K562 (cell line): ENCODE measurements around the gene FAM151A. TPM values are rescaled to one million over a fixed set of nuclear protein-coding genes. Genes with fewer than 3 reads are reported as not detected.
A peak's percentile ranks its signal among the peaks of the same experiment; 100 is the strongest.

ENCODE experiments used
- ATAC-seq: fragments of 200-7000 bp; cut with Tn5 transposase; 3 replicates; pipeline ENCODE4 v1.9.1; 2020; ENCODE audit warnings: moderate library complexity
- BruUV-seq: library from RNA; stranded (reverse); fragments of 400-500 nt; replicated peaks from 2 replicates; lab custom pipeline; 2021; lab: Mats Ljungman, UMichigan
- CTCF ChIA-PET: fragments of 300-600 bp; formaldehyde crosslinking; extraction: SDS; loops from one replicate; lab custom pipeline; 2021; ENCODE audit warnings: low intra/inter-chr PET ratio; lab: Yijun Ruan, JAX
- POLR2A ChIA-PET: fragments of 300-600, 350-650 bp; sonication (Branson Sonifier 250); formaldehyde crosslinking; extraction: SDS; loops from one replicate; lab custom pipeline; 2021; ENCODE audit warnings: antibody characterized with exemption, inconsistent platforms; lab: Yijun Ruan, JAX
- DNase-seq, 4 experiments: peaks; one replicate each; pipeline versions ENCODE4 v3.0.0 to v3.0.0-alpha.2; 2011 to 2018; ENCODE audit warnings: low spot score in 3 of 4, mixed read lengths in 3 of 4; ENCODE audit errors: extremely low read depth in 1 of 4
- FAIRE-seq: peaks from 2 replicates; lab custom pipeline; 2011; peaks lifted over from hg19 to GRCh38; lab: Jason Lieb, UNC
- H2AFZ ChIP-seq: 2 replicates; pipeline ENCODE4 v1.6.0; 2011; ENCODE audit warnings: low read depth, low read length, control low read depth, inconsistent platforms
- H3K27ac ChIP-seq: fragments of 200-600 bp; 3 replicates; pipeline ENCODE4 v1.8.0; 2011; ENCODE audit warnings: low read depth, mild to moderate bottlenecking, control low read depth, inconsistent platforms, low read length, moderate library complexity, mixed read lengths; ENCODE audit errors: extremely low read depth
- H3K27me3 ChIP-seq, 2 experiments: fragments of 300-600 bp in 1 of 2; 2 replicates in 1 of 2; 3 replicates in 1 of 2; pipeline versions ENCODE4 v1.6.0 to v1.8.0; 2011; ENCODE audit warnings: inconsistent platforms in 2 of 2, low read length in 2 of 2, mild to moderate bottlenecking in 1 of 2, mixed read lengths in 1 of 2, moderate library complexity in 1 of 2; ENCODE audit not compliant: control insufficient read depth in 2 of 2, insufficient read depth in 2 of 2
- H3K36me3 ChIP-seq: fragments of 300-600 bp; 3 replicates; pipeline ENCODE4 v1.8.0; 2011; ENCODE audit warnings: mild to moderate bottlenecking, low read length, inconsistent platforms; ENCODE audit not compliant: control insufficient read depth, insufficient read depth
- H3K4me1 ChIP-seq, 2 experiments: fragments of 200-600 bp in 1 of 2; replicated peaks in 1 of 2; 2 replicates in 1 of 2; 3 replicates in 1 of 2; pipeline versions ENCODE4 v1.5.1 to v1.8.0; 2011; ENCODE audit warnings: inconsistent platforms in 2 of 2, low read length in 2 of 2, mild to moderate bottlenecking in 1 of 2, mixed read lengths in 1 of 2, moderate library complexity in 1 of 2; ENCODE audit not compliant: control insufficient read depth in 2 of 2, insufficient read depth in 2 of 2
- H3K4me2 ChIP-seq: 2 replicates; pipeline ENCODE4 v1.6.1; 2011; ENCODE audit warnings: low read length, control low read depth, inconsistent platforms, mixed read lengths; ENCODE audit not compliant: insufficient read depth
- H3K4me3 ChIP-seq: fragments of 200-600 bp; sonication (generic), shearing (Covaris generic); 2 replicates; pipeline ENCODE4 v1.5.1; 2016; ENCODE audit warnings: control low read depth, inconsistent platforms
- H3K79me2 ChIP-seq: fragments of 200-600 bp; 3 replicates; pipeline ENCODE4 v1.8.0; 2011; ENCODE audit warnings: low read length, inconsistent platforms; ENCODE audit not compliant: control insufficient read depth, insufficient read depth
- H3K9ac ChIP-seq, 2 experiments: 2 replicates each; pipeline versions ENCODE4 v1.6.0 to v1.6.1; 2011; ENCODE audit warnings: low read depth in 2 of 2, low read length in 2 of 2, control low read depth in 1 of 2, inconsistent platforms in 1 of 2, mild to moderate bottlenecking in 1 of 2, mixed read lengths in 1 of 2; ENCODE audit not compliant: insufficient read depth in 1 of 2
- H3K9me1 ChIP-seq: one replicate; pipeline ENCODE4 v1.6.0; 2011; ENCODE audit warnings: inconsistent platforms, mild to moderate bottlenecking, low read length, moderate library complexity; ENCODE audit not compliant: control insufficient read depth, insufficient read depth
- H3K9me3 ChIP-seq: replicated peaks from 2 replicates; pipeline ENCODE4 v1.5.1; 2011; ENCODE audit warnings: low read depth, low read length, inconsistent platforms; ENCODE audit not compliant: control insufficient read depth, insufficient read depth
- H4K20me1 ChIP-seq: replicated peaks from 2 replicates; pipeline ENCODE4 v1.6.1; 2011; ENCODE audit warnings: low read length, inconsistent platforms, mixed read lengths; ENCODE audit not compliant: control insufficient read depth, insufficient read depth
- CEBPB ChIP-seq: fragments of 450-650 bp; IDR thresholded peaks from 2 replicates; pipeline ENCODE4 v1.6.1; 2016; ENCODE audit warnings: missing genetic modification characterization, missing compliant biosample characterization
- CEBPG ChIP-seq, 3 experiments: fragments of 200-800 bp in 1 of 3; sonication (Bioruptor generic) in 1 of 3; sonication (generic) in 1 of 3; formaldehyde crosslinking in 1 of 3; IDR thresholded peaks in 2 of 3; conservative IDR thresholded peaks in 1 of 3; 2 replicates each; pipeline versions ENCODE4 v1.6.1 to v1.8.0; 2016 to 2022; ENCODE audit warnings: missing compliant biosample characterization in 2 of 3, missing genetic modification characterization in 2 of 3, mild to moderate bottlenecking in 1 of 3, missing genetic modification reagents in 1 of 3
- PTTG1 ChIP-seq: fragments of 450-650 bp; IDR thresholded peaks from 2 replicates; pipeline ENCODE4 v1.6.1; 2016; ENCODE audit warnings: low read depth, mild to moderate bottlenecking, missing genetic modification characterization, missing compliant biosample characterization
- RBM25 ChIP-seq: fragments of 200-400 bp; formaldehyde crosslinking; IDR thresholded peaks from 2 replicates; pipeline ENCODE4 v1.6.1; 2018; ENCODE audit warnings: low read length, low read depth, moderate library complexity; ENCODE audit not compliant: severe bottlenecking
- ZNF408 ChIP-seq: fragments of 250-450 bp; sonication (Bioruptor Pico); IDR thresholded peaks from 2 replicates; pipeline ENCODE4 v1.4.0; 2020; ENCODE audit warnings: low read depth, mild to moderate bottlenecking, moderate library complexity
- WGBS: fragments of 100-300 bp; shearing (Covaris generic); methylation state at CpG from one replicate; pipeline ENCODE4 v1.1.6; 2016; ENCODE audit warnings: low coverage, mixed read lengths; ENCODE audit not compliant: insufficient coverage; ENCODE audit errors: missing lambda C conversion rate; 5-methylcytosine and 5-hydroxymethylcytosine counted together
- in situ Hi-C: fragments of 300-500 bp; cut with MboI; formaldehyde crosslinking; loops from 4 replicates; pipeline ENCODE4 v1.15.0; 2018; ENCODE audit warnings: inconsistent platforms, mixed read lengths
- intact Hi-C: fragments of 100-400 bp; cut with micrococcal nuclease; formaldehyde crosslinking; loops from 2 replicates; pipeline ENCODE4 v1.14.2; 2022
- polyA plus RNA-seq, 8 experiments: library from polyadenylated mRNA; depleted of rRNA in 4 of 8; stranded (reverse) in 5 of 8; unstranded in 3 of 8; fragments of >200 nt; fragmentation: Nextera tagmentation in 2 of 8; fragmentation: Illumina TruSeq in 1 of 8; extraction: Ambion mirVana in 2 of 8; extraction: Trizol in 1 of 8; gene quantifications; 2 replicates each; pipeline versions ENCODE4 v1.2.1 to v1.2.3, GENCODE V29; 2011 to 2014; ENCODE audit warnings: inconsistent platforms in 1 of 8, missing spikeins in 1 of 8
- total RNA-seq, 7 experiments: library from RNA; depleted of rRNA in 6 of 7; stranded (reverse); fragments of >200 nt in 6 of 7; fragmentation: Illumina TruSeq in 2 of 7; extraction: Trizol in 2 of 7; gene quantifications; 2 replicates each; pipeline versions ENCODE4 v1.2.1 to v1.2.3, GENCODE V29; 2011 to 2021; ENCODE audit warnings: low replicate concordance in 1 of 7

The FAM151A gene
- total and polyA plus RNA-seq, 9 of the 15 experiments (the other 6 are each of a cell fraction or from before 2014, with no cell fraction given) = not detected

DNA sequence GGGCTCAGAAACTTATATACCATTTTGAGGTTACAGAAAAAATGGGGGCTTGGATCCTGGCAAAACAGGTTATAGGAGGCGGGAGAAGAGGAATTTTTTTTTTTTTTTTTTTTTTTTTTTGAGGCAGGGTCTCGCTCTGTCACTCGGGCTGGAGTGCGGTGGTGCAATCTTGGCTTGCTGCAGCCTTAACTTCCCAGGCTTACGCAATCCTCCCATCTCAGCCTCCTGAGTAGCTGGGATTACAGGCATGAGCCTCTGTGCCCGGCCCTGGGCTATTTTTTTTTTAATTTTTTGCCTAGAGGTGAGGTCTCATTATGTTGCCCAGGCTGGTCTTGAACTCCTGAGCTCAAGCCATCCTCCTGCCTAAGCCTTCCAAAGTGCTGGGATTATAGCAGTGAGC is 43.0 kb upstream of the FAM151A start:
- intact Hi-C loops (loop anchor here (10.0 kb wide), 1 partner anchor 542 kb away; no protein-coding TSS in a partner anchor), in situ Hi-C loops (loop anchor here (5.0 kb wide), 1 partner anchor 126 kb away; no protein-coding TSS in a partner anchor)
- H3K4me1 ChIP-seq = no peaks in the 10 kb centered on the region
- H3K9me3 ChIP-seq = no peaks in the 10 kb centered on the region
- H3K4me2 ChIP-seq = no peak overlapping the region
- no peak overlapping the region for H2AFZ ChIP-seq
- peaks cover 6 to 10% of the 10 kb centered on the region in 2 experiments; a peak in 4 of 5 replicates for H3K27me3 ChIP-seq
- H3K9ac ChIP-seq = no peak overlapping the region
- no peak overlapping the region for H3K4me3 ChIP-seq
- H3K79me2 ChIP-seq = no peaks in the 10 kb centered on the region
- DNase-seq = no peak
- no peak overlapping the region for H3K27ac ChIP-seq
- H4K20me1 ChIP-seq = 0 out of 2 replicates have a peak, but pooled peaks cover 1% of the 10 kb centered on the region
- H3K9me1 ChIP-seq = no peaks in the 10 kb centered on the region
- no peak for TF ChIP-seq CEBPG (CRISPR knock-in tag; IDR thresholded peaks at IDR 0.05)
- 0 out of 4 replicates have a peak, but pooled peaks have one; percentile 21 for TF ChIP-seq CEBPG (tag; conservative IDR thresholded peaks at IDR 0.05 in 1 of 2, IDR thresholded peaks at IDR 0.05 in 1 of 2)
- peak; percentile 70 for TF ChIP-seq CEBPB
- TF ChIP-seq PTTG1 = no peak
- TF ChIP-seq, all 486 proteins: peak for 2
- H3K36me3 ChIP-seq = no peaks in the 10 kb centered on the region
- ChIA-PET POLR2A (interaction anchor here (0.6 to 1.3 kb wide), 5 partner anchors 9 to 529 kb away, joined by 3 to 4 read pairs (median 3); no protein-coding TSS in a partner anchor), CTCF (interaction anchor here (0.6 kb wide), 1 partner anchor 545 kb away, joined by 3 read pairs; no protein-coding TSS in a partner anchor)
- no TSS peak for BruUV-seq
- no peak for FAIRE-seq
- 0% methylated on average over 3 of the region's 6 CpGs for WGBS
- ATAC-seq = no peak

DNA sequence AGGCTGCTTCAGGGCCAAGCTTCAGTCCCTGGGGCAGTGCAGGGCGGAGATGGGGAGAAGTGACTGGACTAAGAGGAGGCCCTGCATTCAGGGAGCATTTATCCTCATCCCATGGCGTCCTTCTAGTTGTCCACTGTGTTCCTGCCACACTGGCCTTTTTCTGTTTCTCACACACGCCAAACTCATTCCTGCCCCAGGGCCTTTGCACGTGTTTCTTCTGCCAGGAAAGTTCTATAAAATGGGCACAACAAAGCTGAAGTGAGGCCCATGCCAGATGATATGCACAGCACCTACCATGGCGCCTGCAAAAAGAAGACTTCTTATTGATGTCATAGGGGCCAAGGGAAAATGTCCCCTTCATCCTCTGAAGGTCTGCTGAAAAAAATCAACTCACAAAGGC is 42.5 kb upstream of the FAM151A start:
- no peaks in the 10 kb centered on the region for H3K36me3 ChIP-seq
- in situ Hi-C loops (loop anchor here (5.0 kb wide), 1 partner anchor 126 kb away; no protein-coding TSS in a partner anchor), intact Hi-C loops (loop anchor here (10.0 kb wide), 1 partner anchor 541 kb away; no protein-coding TSS in a partner anchor)
- no peak overlapping the region for H3K4me2 ChIP-seq
- no peak overlapping the region for H3K4me3 ChIP-seq
- no peak for ATAC-seq
- H3K9me1 ChIP-seq = no peaks in the 10 kb centered on the region
- no peak for FAIRE-seq
- TF ChIP-seq RBM25 (peak; percentile 74), ZNF408 (CRISPR knock-in tag) (no peak)
- H3K79me2 ChIP-seq = no peaks in the 10 kb centered on the region
- no TSS peak for BruUV-seq
- peaks cover 5 to 10% of the 10 kb centered on the region in 2 experiments; a peak in 4 of 5 replicates for H3K27me3 ChIP-seq
- WGBS = 3% methylated on average over 5 of the region's 5 CpGs
- DNase-seq = no peak
- POLR2A ChIA-PET = interaction anchor here (0.6 to 1.3 kb wide), 4 partner anchors 9 to 529 kb away, joined by 3 to 4 read pairs (median 4); no protein-coding TSS in a partner anchor
- CTCF ChIA-PET = interaction anchor here (0.6 kb wide), 1 partner anchor 544 kb away, joined by 3 read pairs; no protein-coding TSS in a partner anchor
- no peaks in the 10 kb centered on the region for H3K9me3 ChIP-seq
- no peak overlapping the region for H2AFZ ChIP-seq
- no peaks in the 10 kb centered on the region for H3K4me1 ChIP-seq
- H3K27ac ChIP-seq = no peak overlapping the region
- no peaks in the 10 kb centered on the region for H4K20me1 ChIP-seq
- no peak overlapping the region for H3K9ac ChIP-seq
